ENCODE results near the gene TMCO4.

DNA sequence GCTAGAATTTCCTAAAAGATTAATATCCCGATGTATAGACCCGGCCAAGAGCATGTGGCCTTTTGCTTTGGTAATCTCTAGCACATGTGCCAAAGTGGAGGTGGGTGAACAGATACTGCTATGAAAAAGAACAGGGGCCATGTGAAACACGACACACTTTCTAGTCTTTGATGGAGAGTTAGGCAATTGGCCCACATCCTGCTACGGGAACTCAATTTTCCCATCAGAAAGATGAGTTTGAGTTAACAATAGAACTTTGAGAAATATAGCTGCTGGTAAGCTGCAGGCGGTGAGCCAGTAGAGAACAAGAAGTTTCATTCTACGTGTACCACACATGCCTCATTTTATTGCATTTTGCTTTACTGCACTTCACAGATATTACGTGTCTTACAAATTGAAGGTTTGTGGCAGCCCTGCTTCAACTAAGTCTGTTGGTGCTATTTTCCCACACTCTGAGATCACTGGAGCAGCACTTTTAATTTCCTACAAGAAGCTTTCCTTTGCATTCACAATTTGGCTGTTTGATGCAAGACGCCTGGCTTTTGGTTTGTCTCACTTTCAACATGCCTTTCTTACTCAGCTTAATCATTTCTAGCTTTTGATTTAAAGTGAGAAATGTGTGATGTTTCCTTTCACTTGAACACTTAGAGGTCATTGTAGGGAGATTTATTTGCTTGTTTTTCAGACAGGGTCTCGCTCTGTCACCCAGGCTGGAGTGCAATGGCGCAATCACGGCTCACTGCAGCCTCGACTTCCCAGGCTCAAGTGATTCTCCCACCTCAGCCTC is 88.7 kb downstream of the TMCO4 start:
- TF ChIP-seq, protein P1, sequence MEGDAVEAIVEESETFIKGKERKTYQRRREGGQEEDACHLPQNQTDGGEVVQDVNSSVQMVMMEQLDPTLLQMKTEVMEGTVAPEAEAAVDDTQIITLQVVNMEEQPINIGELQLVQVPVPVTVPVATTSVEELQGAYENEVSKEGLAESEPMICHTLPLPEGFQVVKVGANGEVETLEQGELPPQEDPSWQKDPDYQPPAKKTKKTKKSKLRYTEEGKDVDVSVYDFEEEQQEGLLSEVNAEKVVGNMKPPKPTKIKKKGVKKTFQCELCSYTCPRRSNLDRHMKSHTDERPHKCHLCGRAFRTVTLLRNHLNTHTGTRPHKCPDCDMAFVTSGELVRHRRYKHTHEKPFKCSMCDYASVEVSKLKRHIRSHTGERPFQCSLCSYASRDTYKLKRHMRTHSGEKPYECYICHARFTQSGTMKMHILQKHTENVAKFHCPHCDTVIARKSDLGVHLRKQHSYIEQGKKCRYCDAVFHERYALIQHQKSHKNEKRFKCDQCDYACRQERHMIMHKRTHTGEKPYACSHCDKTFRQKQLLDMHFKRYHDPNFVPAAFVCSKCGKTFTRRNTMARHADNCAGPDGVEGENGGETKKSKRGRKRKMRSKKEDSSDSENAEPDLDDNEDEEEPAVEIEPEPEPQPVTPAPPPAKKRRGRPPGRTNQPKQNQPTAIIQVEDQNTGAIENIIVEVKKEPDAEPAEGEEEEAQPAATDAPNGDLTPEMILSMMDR (conservative IDR thresholded peaks at IDR 0.05 in 1 of 2, IDR thresholded peaks at IDR 0.05 in 1 of 2; ENCODE audit: low read depth in 1 of 2, low read length in 2 of 2) = no peak
- no peak for TF ChIP-seq EZH2 (IDR thresholded peaks at IDR 0.05; ENCODE audit: low read length, missing control alignments)

Measured in fibroblast of lung (primary cell).